GM12872 (cell line): ENCODE measurements around the gene MIA2.

Experiments
- CTCF ChIP-seq: IDR thresholded peaks from 3 replicates; pipeline ENCODE4 v1.5.1; 2011; ENCODE audit warnings: low read depth, mild to moderate bottlenecking, low read length, moderate library complexity; ENCODE audit not compliant: insufficient read depth

MIA2 gene

GRCh38 chr14:39243831-39244230 is 10.1 kb downstream of the MIA2 start:
- TF ChIP-seq CTCF: no peak

DNA sequence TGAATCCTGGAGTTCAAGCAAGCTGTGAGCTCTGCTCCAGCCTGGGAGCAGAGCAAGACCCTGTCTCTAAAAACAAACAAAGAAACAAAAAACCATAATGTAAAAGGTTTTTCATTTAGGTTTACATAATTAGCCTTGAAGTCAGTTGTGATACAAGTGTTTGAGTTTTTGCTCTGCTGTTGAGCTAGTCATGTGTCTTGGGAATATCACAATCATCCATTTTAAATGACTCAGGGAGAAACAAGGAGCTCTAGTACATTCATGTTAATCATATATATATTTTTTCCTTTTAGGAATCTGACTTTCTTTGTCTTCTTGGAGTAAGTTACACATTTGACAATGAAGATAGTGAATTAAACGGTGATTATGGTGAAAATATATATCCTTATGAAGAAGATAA is 12.9 kb downstream of the MIA2 start:
- TF ChIP-seq CTCF: no peak

DNA sequence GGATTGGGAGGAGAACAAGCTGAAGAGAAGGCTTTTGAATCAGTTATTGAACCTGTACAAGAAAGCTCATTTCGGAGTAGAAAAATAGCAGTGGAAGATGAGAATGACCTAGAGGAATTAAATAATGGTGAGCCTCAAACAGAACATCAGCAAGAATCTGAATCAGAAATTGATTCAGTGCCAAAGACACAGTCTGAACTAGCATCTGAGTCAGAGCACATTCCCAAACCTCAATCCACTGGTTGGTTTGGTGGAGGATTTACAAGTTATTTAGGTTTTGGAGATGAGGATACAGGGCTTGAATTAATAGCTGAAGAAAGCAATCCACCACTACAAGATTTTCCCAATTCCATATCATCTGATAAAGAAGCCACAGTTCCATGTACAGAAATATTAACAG is 13.5 kb downstream of the MIA2 start:
- no peak for TF ChIP-seq CTCF

DNA sequence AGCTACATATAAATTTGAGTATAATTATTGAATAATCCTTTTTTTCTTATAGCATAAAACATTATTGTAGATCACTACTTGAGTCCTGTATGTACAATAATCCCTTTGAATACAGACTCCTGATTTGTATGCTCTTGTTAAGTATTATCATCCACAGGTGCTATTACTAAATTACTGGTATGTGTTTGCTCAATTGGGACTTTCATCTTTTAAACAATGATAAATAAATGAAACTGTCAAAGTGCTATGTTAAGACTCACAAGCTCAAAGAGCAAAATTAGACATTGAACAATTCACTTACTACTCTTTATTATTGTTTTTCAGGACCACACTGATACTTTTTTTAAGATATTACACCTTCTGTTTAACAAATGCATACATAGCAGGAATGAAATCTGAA is 17.8 kb downstream of the MIA2 start:
- TF ChIP-seq CTCF: no peak

GRCh38 chr14:39258782-39259545 is 25.2 kb downstream of the MIA2 start:
- TF ChIP-seq CTCF: no peak

DNA sequence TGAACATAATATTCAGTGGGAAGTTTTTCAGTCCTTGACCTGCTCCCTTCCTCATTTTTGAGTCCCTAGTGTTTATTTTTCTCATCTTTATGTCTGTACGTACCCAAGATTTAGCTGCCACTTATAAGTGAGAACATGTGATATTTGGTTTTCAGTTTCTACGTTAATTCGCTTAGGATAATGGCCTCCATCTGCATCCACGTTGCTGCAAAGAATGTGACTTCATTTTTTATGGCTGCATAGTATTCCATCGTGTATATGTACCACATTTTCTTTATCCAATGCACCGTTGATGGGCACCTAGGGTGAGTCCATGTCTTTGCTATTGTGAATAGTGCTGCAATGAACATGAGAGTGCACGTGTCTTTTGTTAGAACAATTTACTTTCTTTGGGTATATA is 30.3 kb downstream of the MIA2 start:
- no peak for TF ChIP-seq CTCF

GRCh38 chr14:39264558-39264957 is 30.8 kb downstream of the MIA2 start:
- TF ChIP-seq CTCF: no peak
